22Rv1 (cell line): Measurements from ENCODE around the gene CREB1.

Experiments
- H3K27ac ChIP-seq: fragments of 450-650 bp; 2 replicates; pipeline ENCODE4 v1.5.1; 2017
- ZFX ChIP-seq: fragments of 450-650 bp; IDR thresholded peaks from 2 replicates; pipeline ENCODE4 v1.6.1; 2017; ENCODE audit warnings: antibody characterized with exemption, borderline replicate concordance
- TF ChIP-seq, protein P1 (sequence below): fragments of 450-650 bp; IDR thresholded peaks from 2 replicates; pipeline ENCODE4 v1.5.1; 2017; ENCODE audit warnings: mild to moderate bottlenecking

The CREB1 gene

GRCh38 chr2:207529330-207530159 lies at the start of gene CREB1:
TSS of gene CREB1 (plus strand) at chr2:207529962. CDS start at chr2:207555636, 25,674 bp downstream.
- TF ChIP-seq, protein P1, sequence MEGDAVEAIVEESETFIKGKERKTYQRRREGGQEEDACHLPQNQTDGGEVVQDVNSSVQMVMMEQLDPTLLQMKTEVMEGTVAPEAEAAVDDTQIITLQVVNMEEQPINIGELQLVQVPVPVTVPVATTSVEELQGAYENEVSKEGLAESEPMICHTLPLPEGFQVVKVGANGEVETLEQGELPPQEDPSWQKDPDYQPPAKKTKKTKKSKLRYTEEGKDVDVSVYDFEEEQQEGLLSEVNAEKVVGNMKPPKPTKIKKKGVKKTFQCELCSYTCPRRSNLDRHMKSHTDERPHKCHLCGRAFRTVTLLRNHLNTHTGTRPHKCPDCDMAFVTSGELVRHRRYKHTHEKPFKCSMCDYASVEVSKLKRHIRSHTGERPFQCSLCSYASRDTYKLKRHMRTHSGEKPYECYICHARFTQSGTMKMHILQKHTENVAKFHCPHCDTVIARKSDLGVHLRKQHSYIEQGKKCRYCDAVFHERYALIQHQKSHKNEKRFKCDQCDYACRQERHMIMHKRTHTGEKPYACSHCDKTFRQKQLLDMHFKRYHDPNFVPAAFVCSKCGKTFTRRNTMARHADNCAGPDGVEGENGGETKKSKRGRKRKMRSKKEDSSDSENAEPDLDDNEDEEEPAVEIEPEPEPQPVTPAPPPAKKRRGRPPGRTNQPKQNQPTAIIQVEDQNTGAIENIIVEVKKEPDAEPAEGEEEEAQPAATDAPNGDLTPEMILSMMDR = peak; percentile 34
- no peak for TF ChIP-seq ZFX
- H3K27ac ChIP-seq = peak within 1 kb of the TSS; percentile 97

- TF ChIP-seq ZFX = no peak
- TF ChIP-seq, protein P1 = no peak
- no peak overlapping the region for H3K27ac ChIP-seq
These were observed 49.2 kb upstream of the CREB1 start for GRCh38 chr2:207480521-207481040.

- TF ChIP-seq, protein P1 = no peak
- no peak for TF ChIP-seq ZFX
- H3K27ac ChIP-seq = no peak overlapping the region
These were observed 47.8 kb upstream of the CREB1 start for GRCh38 chr2:207481924-207482323.

- TF ChIP-seq ZFX = no peak
- TF ChIP-seq, protein P1 = no peak
- H3K27ac ChIP-seq = no peak overlapping the region
These were observed 47.1 kb upstream of the CREB1 start for GRCh38 chr2:207482630-207483029.

- TF ChIP-seq ZFX = no peak
- TF ChIP-seq, protein P1 = no peak
- H3K27ac ChIP-seq = no peak overlapping the region
These were observed 46.7 kb upstream of the CREB1 start for GRCh38 chr2:207483066-207483465.

DNA sequence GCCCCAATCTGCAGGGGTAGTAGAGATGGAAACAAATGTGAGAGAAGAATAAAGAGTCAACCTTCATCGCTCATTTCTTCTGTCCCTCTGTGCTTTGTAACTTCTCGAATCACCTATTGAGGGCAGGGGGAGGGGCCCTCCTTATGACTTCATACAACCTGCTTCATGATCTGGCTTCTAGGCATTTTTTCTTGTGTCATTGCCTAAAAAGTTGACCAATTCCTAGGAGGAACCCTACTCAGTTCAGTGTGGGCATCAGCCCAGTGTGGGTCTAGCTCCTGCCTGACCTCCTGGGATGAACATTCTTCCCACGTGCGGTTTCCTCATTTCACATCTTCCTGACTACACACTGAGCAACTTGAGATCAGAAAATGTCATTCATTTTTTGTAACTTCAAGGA lies 46.3 kb upstream of the CREB1 start:
- TF ChIP-seq, protein P1 = no peak
- TF ChIP-seq ZFX = no peak
- no peak overlapping the region for H3K27ac ChIP-seq

DNA sequence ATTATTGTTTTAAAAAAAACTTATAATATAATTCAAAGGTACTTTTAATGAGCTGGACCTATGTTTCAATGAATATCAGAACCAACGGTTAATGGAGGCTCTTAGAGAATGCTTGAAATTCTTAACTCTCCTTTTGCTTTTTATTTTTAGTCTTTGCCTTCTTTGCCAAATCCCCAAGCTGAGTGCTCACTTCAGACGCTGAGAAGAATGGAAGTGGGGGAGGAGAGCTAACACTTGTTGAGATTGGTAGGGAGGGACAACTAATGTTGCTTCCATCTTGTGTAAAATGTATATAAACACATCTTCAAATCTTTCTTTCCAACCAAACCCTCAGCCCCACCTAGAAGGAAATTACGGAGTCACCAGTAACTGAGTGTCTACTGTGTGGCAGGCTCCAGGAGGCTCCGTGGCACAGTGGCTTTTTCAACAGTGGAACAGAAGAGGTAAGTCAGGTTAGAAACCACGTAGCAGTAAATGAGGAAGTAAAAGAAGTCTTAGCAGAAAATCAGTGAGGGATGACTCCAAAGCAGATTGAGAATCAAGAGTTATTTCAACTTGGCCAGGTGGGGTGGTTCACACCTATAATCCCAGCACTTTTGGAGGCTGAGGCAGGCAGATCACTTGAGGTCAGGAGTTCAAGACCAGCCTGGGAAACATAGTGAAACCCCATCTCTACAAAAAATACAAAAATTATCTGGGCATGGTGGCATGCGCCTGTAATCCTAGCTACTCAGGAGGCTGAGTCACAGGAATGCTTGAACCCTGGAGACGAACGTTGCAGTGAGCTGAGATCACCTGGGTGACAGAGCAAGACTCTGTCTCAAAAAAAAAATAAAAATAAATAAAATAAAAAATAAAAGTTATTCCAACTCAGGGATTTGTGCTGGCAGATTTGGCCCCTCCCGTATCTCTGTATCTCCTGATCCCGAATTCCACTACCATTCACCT lies 45.0 kb upstream of the CREB1 start:
- TF ChIP-seq ZFX = no peak
- TF ChIP-seq, protein P1 = no peak
- no peak overlapping the region for H3K27ac ChIP-seq
